ENCODE data around the gene TENM4.

DNA sequence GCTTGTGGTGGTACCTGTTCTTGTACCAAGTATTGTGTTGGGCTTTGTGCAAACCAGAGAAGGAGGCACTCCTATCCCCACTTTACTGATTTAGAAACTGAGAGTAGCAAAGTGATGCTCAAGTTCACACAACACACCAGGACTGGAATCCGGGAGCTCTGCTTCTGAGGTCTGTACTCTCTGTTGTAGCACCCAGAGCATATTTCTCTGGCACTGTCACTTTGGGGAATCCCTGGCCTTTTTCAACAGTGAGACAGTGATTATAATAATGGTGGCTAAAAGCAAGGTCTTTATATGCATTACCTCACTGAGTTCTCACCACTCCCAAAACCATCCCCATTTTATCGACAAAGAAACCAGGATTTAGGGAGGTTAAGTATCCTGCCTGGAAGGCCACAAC, 362.4 kb downstream of the TENM4 start:
- TF ChIP-seq POLR2A (IDR thresholded peaks at IDR 0.05) = no peak
- TF ChIP-seq, protein P1, sequence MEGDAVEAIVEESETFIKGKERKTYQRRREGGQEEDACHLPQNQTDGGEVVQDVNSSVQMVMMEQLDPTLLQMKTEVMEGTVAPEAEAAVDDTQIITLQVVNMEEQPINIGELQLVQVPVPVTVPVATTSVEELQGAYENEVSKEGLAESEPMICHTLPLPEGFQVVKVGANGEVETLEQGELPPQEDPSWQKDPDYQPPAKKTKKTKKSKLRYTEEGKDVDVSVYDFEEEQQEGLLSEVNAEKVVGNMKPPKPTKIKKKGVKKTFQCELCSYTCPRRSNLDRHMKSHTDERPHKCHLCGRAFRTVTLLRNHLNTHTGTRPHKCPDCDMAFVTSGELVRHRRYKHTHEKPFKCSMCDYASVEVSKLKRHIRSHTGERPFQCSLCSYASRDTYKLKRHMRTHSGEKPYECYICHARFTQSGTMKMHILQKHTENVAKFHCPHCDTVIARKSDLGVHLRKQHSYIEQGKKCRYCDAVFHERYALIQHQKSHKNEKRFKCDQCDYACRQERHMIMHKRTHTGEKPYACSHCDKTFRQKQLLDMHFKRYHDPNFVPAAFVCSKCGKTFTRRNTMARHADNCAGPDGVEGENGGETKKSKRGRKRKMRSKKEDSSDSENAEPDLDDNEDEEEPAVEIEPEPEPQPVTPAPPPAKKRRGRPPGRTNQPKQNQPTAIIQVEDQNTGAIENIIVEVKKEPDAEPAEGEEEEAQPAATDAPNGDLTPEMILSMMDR (IDR thresholded peaks at IDR 0.05) = no peak

All from uterus (tissue), 2 donors.